ENCODE data around the gene ARRDC2. TPM values are rescaled to one million over a fixed set of nuclear protein-coding genes. Genes with fewer than 3 reads are reported as not detected.
A peak's percentile ranks its signal among the peaks of the same experiment; 100 is the strongest.

ARRDC2 gene
- total and polyA plus RNA-seq, 2 donors (not counting 1 experiment from before 2014, with no cell fraction given) = 131 to 639 TPM

DNA sequence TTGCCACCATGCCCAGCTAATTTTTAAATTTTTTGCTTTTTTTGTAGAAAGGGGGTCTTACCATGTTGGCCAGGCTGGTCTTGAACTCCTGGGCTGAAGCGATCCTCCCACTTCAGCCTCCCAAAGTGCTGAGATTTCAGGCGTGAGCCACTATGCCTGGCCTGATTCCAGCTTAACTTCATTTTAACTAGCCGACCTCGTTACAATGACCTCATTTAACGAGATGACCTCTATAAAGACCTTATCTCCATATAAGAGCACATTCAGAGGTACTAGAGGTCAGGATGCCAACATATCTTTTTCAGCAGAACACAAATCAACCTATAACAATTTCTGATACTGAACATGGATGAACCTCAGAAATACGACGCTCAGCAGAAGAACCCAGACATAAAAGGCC, 30.5 kb upstream of the ARRDC2 start:
- H3K36me3 ChIP-seq (replicated peaks in 1 of 2; ENCODE audit: control extremely low read depth in 1 of 2, control insufficient read depth in 1 of 2, extremely low read depth in 1 of 2, insufficient read depth in 2 of 2, low read length in 1 of 2) = no peaks in the 10 kb centered on the region
- ATAC-seq (ENCODE audit: low read depth) (no peak), DNase-seq (no peak)
- H2AFZ ChIP-seq (ENCODE audit: insufficient read depth, low read depth, low read length, poor library complexity, severe bottlenecking) = no peak overlapping the region
- ChIA-PET CTCF (no interaction called here), POLR2A (no interaction called here)
- H3K9ac ChIP-seq (ENCODE audit: low read length) = no peak overlapping the region
- no peaks in the 10 kb centered on the region for H4K20me1 ChIP-seq (ENCODE audit: control insufficient read depth, insufficient read depth, low read length, poor library complexity, severe bottlenecking)
- H3K4me1 ChIP-seq (ENCODE audit: control insufficient read depth in 2 of 2, insufficient read depth in 2 of 2, low read length in 2 of 2) = peaks cover 12 to 19% of the 10 kb centered on the region in 2 donors
- no peaks in the 10 kb centered on the region for H3K27me3 Mint-ChIP-seq
- peaks cover 11% of the 10 kb centered on the region for H3K4me1 Mint-ChIP-seq
- 94% methylated on average over 6 of the region's 7 CpGs for WGBS (ENCODE audit: insufficient coverage)
- H3K27me3 ChIP-seq (replicated peaks in 1 of 4; ENCODE audit: control extremely low read depth in 1 of 4, control insufficient read depth in 3 of 4, insufficient read depth in 4 of 4, low read length in 3 of 4) = no peaks in the 10 kb centered on the region
- TF ChIP-seq EZH2 (IDR thresholded peaks at IDR 0.05; ENCODE audit: borderline replicate concordance, insufficient read depth, low read depth, low read length, poor library complexity, severe bottlenecking) = no peak
- TF ChIP-seq, protein P1, sequence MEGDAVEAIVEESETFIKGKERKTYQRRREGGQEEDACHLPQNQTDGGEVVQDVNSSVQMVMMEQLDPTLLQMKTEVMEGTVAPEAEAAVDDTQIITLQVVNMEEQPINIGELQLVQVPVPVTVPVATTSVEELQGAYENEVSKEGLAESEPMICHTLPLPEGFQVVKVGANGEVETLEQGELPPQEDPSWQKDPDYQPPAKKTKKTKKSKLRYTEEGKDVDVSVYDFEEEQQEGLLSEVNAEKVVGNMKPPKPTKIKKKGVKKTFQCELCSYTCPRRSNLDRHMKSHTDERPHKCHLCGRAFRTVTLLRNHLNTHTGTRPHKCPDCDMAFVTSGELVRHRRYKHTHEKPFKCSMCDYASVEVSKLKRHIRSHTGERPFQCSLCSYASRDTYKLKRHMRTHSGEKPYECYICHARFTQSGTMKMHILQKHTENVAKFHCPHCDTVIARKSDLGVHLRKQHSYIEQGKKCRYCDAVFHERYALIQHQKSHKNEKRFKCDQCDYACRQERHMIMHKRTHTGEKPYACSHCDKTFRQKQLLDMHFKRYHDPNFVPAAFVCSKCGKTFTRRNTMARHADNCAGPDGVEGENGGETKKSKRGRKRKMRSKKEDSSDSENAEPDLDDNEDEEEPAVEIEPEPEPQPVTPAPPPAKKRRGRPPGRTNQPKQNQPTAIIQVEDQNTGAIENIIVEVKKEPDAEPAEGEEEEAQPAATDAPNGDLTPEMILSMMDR (IDR thresholded peaks at IDR 0.05) = no peak
- H3K9me3 Mint-ChIP-seq (ENCODE audit: insufficient read depth) = no peaks in the 10 kb centered on the region
- intact Hi-C loops (cut with micrococcal nuclease) = no loop called here
- H3K9me3 ChIP-seq (ENCODE audit: control extremely low read depth in 1 of 3, control insufficient read depth in 2 of 3, insufficient read depth in 1 of 3, low read length in 2 of 3) = no peaks in the 10 kb centered on the region
- peak overlapping the region; percentile 0 for H3K27ac Mint-ChIP-seq
- H3K4me3 ChIP-seq (ENCODE audit: control extremely low read depth in 1 of 5, extremely low read depth in 1 of 5, insufficient read depth in 1 of 5, low read depth in 2 of 5, low read length in 4 of 5) = no peak overlapping the region
- H3K4me2 ChIP-seq (replicated peaks; ENCODE audit: low read depth, low read length, poor library complexity, severe bottlenecking) = no peak overlapping the region
- no peak overlapping the region for H3K4me3 Mint-ChIP-seq
- no peaks in the 10 kb centered on the region for H3K79me2 ChIP-seq (ENCODE audit: control insufficient read depth, insufficient read depth, low read length)
- H3K27ac ChIP-seq (ENCODE audit: low read length in 2 of 2) = no peak overlapping the region

DNA sequence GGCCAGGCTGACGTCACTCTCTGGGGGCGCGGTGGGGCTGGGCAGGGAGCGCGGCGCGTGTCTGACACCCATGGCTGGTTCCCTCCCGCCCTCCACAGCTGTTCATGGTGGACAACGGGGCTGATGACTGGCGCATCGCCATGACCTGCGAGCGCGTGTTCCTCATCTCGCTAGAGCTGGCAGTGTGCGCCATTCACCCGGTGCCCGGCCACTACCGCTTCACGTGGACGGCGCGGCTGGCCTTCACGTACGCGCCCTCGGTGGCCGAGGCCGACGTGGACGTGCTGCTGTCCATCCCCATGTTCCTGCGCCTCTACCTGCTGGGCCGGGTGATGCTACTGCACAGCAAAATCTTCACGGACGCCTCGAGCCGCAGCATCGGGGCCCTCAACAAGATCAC, 26.4 kb upstream of the ARRDC2 start:
- no peak overlapping the region for H3K27ac Mint-ChIP-seq
- Histone ChIP-seq H3K4me1 (ENCODE audit: control insufficient read depth in 2 of 2, insufficient read depth in 2 of 2, low read length in 2 of 2) (peaks cover 12 to 19% of the 10 kb centered on the region in 2 donors), H3K9me3 (ENCODE audit: control extremely low read depth in 1 of 3, control insufficient read depth in 2 of 3, insufficient read depth in 1 of 3, low read length in 2 of 3) (no peaks in the 10 kb centered on the region), H3K27me3 (replicated peaks in 1 of 4; ENCODE audit: control extremely low read depth in 1 of 4, control insufficient read depth in 3 of 4, insufficient read depth in 4 of 4, low read length in 3 of 4) (peaks cover 0 to 7% (median 0%) of the 10 kb centered on the region in 4 experiments), H2AFZ (ENCODE audit: insufficient read depth, low read depth, low read length, poor library complexity, severe bottlenecking) (no peak overlapping the region), H3K4me3 (ENCODE audit: control extremely low read depth in 1 of 5, extremely low read depth in 1 of 5, insufficient read depth in 1 of 5, low read depth in 2 of 5, low read length in 4 of 5) (no peak overlapping the region), H3K4me2 (replicated peaks; ENCODE audit: low read depth, low read length, poor library complexity, severe bottlenecking) (no peak overlapping the region), H3K36me3 (replicated peaks in 1 of 2; ENCODE audit: control extremely low read depth in 1 of 2, control insufficient read depth in 1 of 2, extremely low read depth in 1 of 2, insufficient read depth in 2 of 2, low read length in 1 of 2) (no peaks in the 10 kb centered on the region), H3K27ac (ENCODE audit: low read length in 2 of 2) (no peak overlapping the region), H3K79me2 (ENCODE audit: control insufficient read depth, insufficient read depth, low read length) (no peaks in the 10 kb centered on the region), H3K9ac (ENCODE audit: low read length) (no peak overlapping the region), H4K20me1 (ENCODE audit: control insufficient read depth, insufficient read depth, low read length, poor library complexity, severe bottlenecking) (no peaks in the 10 kb centered on the region)
- intact Hi-C loops (cut with micrococcal nuclease) = no loop called here
- peaks cover 10% of the 10 kb centered on the region for H3K27me3 Mint-ChIP-seq
- whole genome bisulfite sequencing (ENCODE audit: insufficient coverage) = 96% methylated on average over 38 of the region's 38 CpGs
- ChIA-PET CTCF (interaction anchor here (1.9 kb wide), 1 partner anchor 43 kb away, joined by 6 read pairs; no protein-coding TSS in a partner anchor), POLR2A (interaction anchor here (0.7 kb wide), 1 partner anchor 60 kb away, joined by 3 read pairs; no protein-coding TSS in a partner anchor)
- no peak for DNase-seq
- peaks cover 11% of the 10 kb centered on the region for H3K4me1 Mint-ChIP-seq
- TF ChIP-seq EZH2 (IDR thresholded peaks at IDR 0.05; ENCODE audit: borderline replicate concordance, insufficient read depth, low read depth, low read length, poor library complexity, severe bottlenecking) = no peak
- TF ChIP-seq, protein P1 (IDR thresholded peaks at IDR 0.05) = no peak
- H3K9me3 Mint-ChIP-seq (ENCODE audit: insufficient read depth) = no peaks in the 10 kb centered on the region
- ATAC-seq (ENCODE audit: low read depth) = no peak
- H3K4me3 Mint-ChIP-seq = no peak overlapping the region

Measured in B cell (primary cell).